ENCODE results near the gene ANGPT4. TPM values are rescaled to one million over a fixed set of nuclear protein-coding genes. Genes with fewer than 3 reads are reported as not detected.

ANGPT4 gene
- polyA plus RNA-seq, 1 of the 3 experiments (the other 2 are of a cell fraction) = not detected

GRCh38 chr20:822651-823573 is 93.2 kb downstream of the ANGPT4 start:
- ChIA-PET CTCF (interaction anchor here (0.6 to 1.5 kb wide), 3 partner anchors 132 to 398 kb away, joined by 3 to 5 read pairs (median 3); no protein-coding TSS in a partner anchor), POLR2A (no interaction called here)

GRCh38 chr20:821731-822065 is 94.4 kb downstream of the ANGPT4 start:
- TF ChIP-seq SMC3 (IDR thresholded peaks at IDR 0.05; ENCODE audit: low read depth, low read length) (no peak), CHD2 (IDR thresholded peaks at IDR 0.05; ENCODE audit: low read length, partially characterized antibody) (no peak), FOXJ3 (CRISPR knock-in tag; IDR thresholded peaks at IDR 0.05) (no peak), TAF1 (IDR thresholded peaks at IDR 0.05; ENCODE audit: borderline replicate concordance, low read depth, low read length) (no peak), CTCF (IDR thresholded peaks at IDR 0.05) (no peak), REST (IDR thresholded peaks at IDR 0.05; ENCODE audit: low read depth, low read length) (no peak), EP300 (IDR thresholded peaks at IDR 0.05; ENCODE audit: borderline replicate concordance in 1 of 2, low read depth in 1 of 2, low read length in 1 of 2) (no peak), NRF1 (IDR thresholded peaks at IDR 0.05; ENCODE audit: low read depth, low read length) (no peak), POLR2AphosphoS5 (IDR thresholded peaks at IDR 0.05; ENCODE audit: low read depth, low read length) (no peak), GABPA (IDR thresholded peaks at IDR 0.05; ENCODE audit: low read depth) (no peak), MEF2A (IDR thresholded peaks at IDR 0.05; ENCODE audit: borderline replicate concordance, low read depth) (no peak)
- TF ChIP-seq, protein P1, sequence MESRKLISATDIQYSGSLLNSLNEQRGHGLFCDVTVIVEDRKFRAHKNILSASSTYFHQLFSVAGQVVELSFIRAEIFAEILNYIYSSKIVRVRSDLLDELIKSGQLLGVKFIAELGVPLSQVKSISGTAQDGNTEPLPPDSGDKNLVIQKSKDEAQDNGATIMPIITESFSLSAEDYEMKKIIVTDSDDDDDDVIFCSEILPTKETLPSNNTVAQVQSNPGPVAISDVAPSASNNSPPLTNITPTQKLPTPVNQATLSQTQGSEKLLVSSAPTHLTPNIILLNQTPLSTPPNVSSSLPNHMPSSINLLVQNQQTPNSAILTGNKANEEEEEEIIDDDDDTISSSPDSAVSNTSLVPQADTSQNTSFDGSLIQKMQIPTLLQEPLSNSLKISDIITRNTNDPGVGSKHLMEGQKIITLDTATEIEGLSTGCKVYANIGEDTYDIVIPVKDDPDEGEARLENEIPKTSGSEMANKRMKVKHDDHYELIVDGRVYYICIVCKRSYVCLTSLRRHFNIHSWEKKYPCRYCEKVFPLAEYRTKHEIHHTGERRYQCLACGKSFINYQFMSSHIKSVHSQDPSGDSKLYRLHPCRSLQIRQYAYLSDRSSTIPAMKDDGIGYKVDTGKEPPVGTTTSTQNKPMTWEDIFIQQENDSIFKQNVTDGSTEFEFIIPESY (IDR thresholded peaks at IDR 0.05; ENCODE audit: borderline replicate concordance, low read depth) = no peak
- Histone ChIP-seq H4K20me1 (ENCODE audit: insufficient read depth) (no peaks in the 10 kb centered on the region), H3K4me3 (ENCODE audit: low read depth in 2 of 2, low read length in 1 of 2) (no peak overlapping the region), H3K27ac (ENCODE audit: low read depth in 2 of 2, low read length in 1 of 2) (no peak overlapping the region), H3K4me2 (no peak overlapping the region), H3F3A (replicated peaks; ENCODE audit: insufficient read depth) (no peaks in the 10 kb centered on the region), H2AFZ (ENCODE audit: low read depth) (no peak overlapping the region), H3K4me1 (ENCODE audit: control insufficient read depth in 1 of 2, insufficient read depth in 2 of 2, low read depth in 1 of 2, low read length in 1 of 2) (no peaks in the 10 kb centered on the region), H3K79me2 (ENCODE audit: insufficient read depth) (no peaks in the 10 kb centered on the region), H3K9me2 (no peaks in the 10 kb centered on the region), H3K27me3 (ENCODE audit: insufficient read depth) (no peaks in the 10 kb centered on the region), H3K36me3 (replicated peaks in 1 of 2; ENCODE audit: control insufficient read depth in 1 of 2, insufficient read depth in 2 of 2, low read length in 1 of 2) (no peaks in the 10 kb centered on the region), H3K9ac (no peak overlapping the region), H3K9me3 (no peaks in the 10 kb centered on the region)
- WGBS (ENCODE audit: low lambda C conversion rate) = 69% methylated on average over 3 of the region's 3 CpGs
- ChIA-PET POLR2A (no interaction called here), CTCF (interaction anchor here (1.1 to 1.5 kb wide), 3 partner anchors 133 to 287 kb away, joined by 3 to 5 read pairs (median 5); no protein-coding TSS in a partner anchor)
- DNase-seq = no peak

More at GRCh38 chr20:822651-823573, 93.2 kb downstream of the ANGPT4 start:
- H3K27me3 ChIP-seq (ENCODE audit: insufficient read depth) = no peaks in the 10 kb centered on the region
- H3K4me3 ChIP-seq (ENCODE audit: low read depth in 2 of 2, low read length in 1 of 2) = no peak overlapping the region
- H3K9me2 ChIP-seq = no peaks in the 10 kb centered on the region
- H3F3A ChIP-seq (replicated peaks; ENCODE audit: insufficient read depth) = no peaks in the 10 kb centered on the region
- H3K36me3 ChIP-seq (replicated peaks in 1 of 2; ENCODE audit: control insufficient read depth in 1 of 2, insufficient read depth in 2 of 2, low read length in 1 of 2) = no peaks in the 10 kb centered on the region
- no peaks in the 10 kb centered on the region for H4K20me1 ChIP-seq (ENCODE audit: insufficient read depth)
- no peaks in the 10 kb centered on the region for H3K79me2 ChIP-seq (ENCODE audit: insufficient read depth)
- no peak overlapping the region for H3K4me2 ChIP-seq
- no peak overlapping the region for H3K27ac ChIP-seq (ENCODE audit: low read depth in 2 of 2, low read length in 1 of 2)
- DNase-seq = no peak
- H3K9me3 ChIP-seq = no peaks in the 10 kb centered on the region
- TF ChIP-seq FOXM1 (IDR thresholded peaks at IDR 0.05; ENCODE audit: low read depth) (no peak), FOXJ3 (CRISPR knock-in tag; IDR thresholded peaks at IDR 0.05) (no peak), GABPA (IDR thresholded peaks at IDR 0.05; ENCODE audit: low read depth) (no peak)
- TF ChIP-seq, protein P2, sequence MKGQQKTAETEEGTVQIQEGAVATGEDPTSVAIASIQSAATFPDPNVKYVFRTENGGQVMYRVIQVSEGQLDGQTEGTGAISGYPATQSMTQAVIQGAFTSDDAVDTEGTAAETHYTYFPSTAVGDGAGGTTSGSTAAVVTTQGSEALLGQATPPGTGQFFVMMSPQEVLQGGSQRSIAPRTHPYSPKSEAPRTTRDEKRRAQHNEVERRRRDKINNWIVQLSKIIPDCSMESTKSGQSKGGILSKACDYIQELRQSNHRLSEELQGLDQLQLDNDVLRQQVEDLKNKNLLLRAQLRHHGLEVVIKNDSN (IDR thresholded peaks at IDR 0.05; ENCODE audit: borderline replicate concordance, low read depth) = no peak
- no peak overlapping the region for H3K9ac ChIP-seq
- WGBS (ENCODE audit: low lambda C conversion rate) = 78% methylated on average over 5 of the region's 12 CpGs
- H3K4me1 ChIP-seq (ENCODE audit: control insufficient read depth in 1 of 2, insufficient read depth in 2 of 2, low read depth in 1 of 2, low read length in 1 of 2) = no peaks in the 10 kb centered on the region
- H2AFZ ChIP-seq (ENCODE audit: low read depth) = no peak overlapping the region
